Nephron progenitor cell (in vitro differentiated cells): ENCODE data around the gene GDAP2.

ENCODE experiments used
- DNase-seq: peaks from one replicate; pipeline ENCODE4 v3.0.0; 2021
- H3K27ac Mint-ChIP-seq: 2 replicates; pipeline ENCODE4 v1.8.0; 2021; ENCODE audit warnings: mild to moderate bottlenecking, moderate library complexity, mixed read lengths
- H3K27me3 Mint-ChIP-seq: 2 replicates; pipeline ENCODE4 v1.8.0; 2021; ENCODE audit warnings: mild to moderate bottlenecking, low read depth, mixed read lengths; ENCODE audit not compliant: poor library complexity
- H3K36me3 Mint-ChIP-seq: 2 replicates; pipeline ENCODE4 v1.8.0; 2021; ENCODE audit warnings: low read depth, mixed read lengths
- H3K4me1 Mint-ChIP-seq: 2 replicates; pipeline ENCODE4 v1.8.0; 2021; ENCODE audit warnings: mixed read lengths
- H3K4me3 Mint-ChIP-seq: 2 replicates; pipeline ENCODE4 v1.8.0; 2021; ENCODE audit warnings: mild to moderate bottlenecking, moderate library complexity, mixed read lengths
- H3K9me3 Mint-ChIP-seq: 2 replicates; pipeline ENCODE4 v1.8.0; 2021; ENCODE audit warnings: mild to moderate bottlenecking, moderate library complexity, mixed read lengths
- CTCF ChIP-seq: fragments of 200-600 bp; sonication (generic); IDR thresholded peaks from 2 replicates; pipeline ENCODE4 v1.5.0; 2021; ENCODE audit warnings: antibody characterized with exemption

GDAP2 gene

GRCh38 chr1:117818456-117818855 is 111.0 kb downstream of the GDAP2 start:
- TF ChIP-seq CTCF, result no peak
- H3K9me3 Mint-ChIP-seq, result peaks cover 20% of the 10 kb centered on the region

GRCh38 chr1:117817629-117818028 is 111.8 kb downstream of the GDAP2 start:
- H3K9me3 Mint-ChIP-seq, result peaks cover 16% of the 10 kb centered on the region
- no peak for TF ChIP-seq CTCF
- H3K27ac Mint-ChIP-seq, result no peak overlapping the region

More at GRCh38 chr1:117818456-117818855, 111.0 kb downstream of the GDAP2 start:
- H3K4me3 Mint-ChIP-seq, result no peak overlapping the region
- no peak overlapping the region for H3K27ac Mint-ChIP-seq
- DNase-seq, result no peak
- peaks cover 19% of the 10 kb centered on the region for H3K4me1 Mint-ChIP-seq
- no peaks in the 10 kb centered on the region for H3K36me3 Mint-ChIP-seq
- H3K27me3 Mint-ChIP-seq, result no peaks in the 10 kb centered on the region

GRCh38 chr1:117815926-117816325 is 113.5 kb downstream of the GDAP2 start:
- H3K9me3 Mint-ChIP-seq, result no peaks in the 10 kb centered on the region
- peaks cover 28% of the 10 kb centered on the region for H3K4me1 Mint-ChIP-seq
- no peaks in the 10 kb centered on the region for H3K36me3 Mint-ChIP-seq
- H3K27ac Mint-ChIP-seq, result no peak overlapping the region
- no peak overlapping the region for H3K4me3 Mint-ChIP-seq
- H3K27me3 Mint-ChIP-seq, result peaks cover 7% of the 10 kb centered on the region
- TF ChIP-seq CTCF, result no peak
- DNase-seq, result no peak

More at GRCh38 chr1:117817629-117818028, 111.8 kb downstream of the GDAP2 start:
- no peak for DNase-seq
- Mint-ChIP-seq H3K36me3 (no peaks in the 10 kb centered on the region), H3K27me3 (no peaks in the 10 kb centered on the region), H3K4me3 (no peak overlapping the region), H3K4me1 (peaks cover 27% of the 10 kb centered on the region)

GRCh38 chr1:117814856-117815797 is 114.3 kb downstream of the GDAP2 start:
- Mint-ChIP-seq H3K9me3 (no peaks in the 10 kb centered on the region), H3K4me1 (peaks cover 28% of the 10 kb centered on the region), H3K36me3 (no peaks in the 10 kb centered on the region), H3K4me3 (no peak overlapping the region), H3K27ac (no peak overlapping the region), H3K27me3 (peaks cover 7% of the 10 kb centered on the region)
- no peak for TF ChIP-seq CTCF
- DNase-seq, result no peak
